Activated T-cell treated with anti-CD3 and anti-CD28 coated beads, Interleukin-2, amount 50 U/mL, for 24 hours (primary cell): ENCODE data around the gene CABLES1.
A peak's percentile ranks its signal among the peaks of the same experiment; 100 is the strongest.
"Not testable (repeated sequence)": the region's sequence is repeated elsewhere in the genome, so short reads cannot be mapped to it uniquely, and the experiment has no call there.

ENCODE experiments used
- DNase-seq: peaks from one replicate; pipeline ENCODE4 v3.0.0-alpha.2; 2020
- H3K27ac Mint-ChIP-seq: 2 replicates; pipeline ENCODE4 v1.8.0; 2020; ENCODE audit warnings: mild to moderate bottlenecking, mixed read lengths
- H3K27me3 Mint-ChIP-seq: 2 replicates; pipeline ENCODE4 v1.8.0; 2020; ENCODE audit warnings: mixed read lengths
- H3K36me3 Mint-ChIP-seq: 2 replicates; pipeline ENCODE4 v1.8.0; 2020; ENCODE audit warnings: low read depth, mixed read lengths
- H3K4me1 Mint-ChIP-seq: 2 replicates; pipeline ENCODE4 v1.8.0; 2020; ENCODE audit warnings: low read depth, mixed read lengths
- H3K4me3 Mint-ChIP-seq: 2 replicates; pipeline ENCODE4 v1.8.0; 2020; ENCODE audit warnings: mild to moderate bottlenecking, moderate library complexity, mixed read lengths
- H3K9me3 Mint-ChIP-seq: 2 replicates; pipeline ENCODE4 v1.8.0; 2020; ENCODE audit warnings: mixed read lengths

Gene CABLES1

DNA sequence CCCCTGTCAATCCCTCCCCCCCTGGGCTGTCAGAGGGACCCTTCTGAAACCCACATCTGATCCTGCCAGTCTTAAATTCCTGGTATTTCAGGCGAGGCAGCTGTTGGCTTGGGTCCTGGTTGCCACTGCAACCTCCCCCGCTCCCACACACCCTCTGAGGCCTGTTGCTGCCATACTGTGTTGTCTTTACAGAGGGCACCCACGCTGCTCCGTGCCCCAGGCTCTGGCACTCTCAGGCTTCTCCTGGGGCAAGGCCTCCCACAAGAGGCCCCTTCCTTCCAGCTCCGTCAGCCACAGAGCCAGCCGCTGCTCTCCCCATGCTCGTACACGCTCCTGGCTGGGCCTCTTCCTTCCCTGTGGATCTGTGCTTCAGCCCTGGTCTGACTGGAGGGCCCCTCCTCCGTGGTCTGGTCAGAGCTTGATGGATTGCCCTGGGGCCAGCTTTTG, 8.6 kb downstream of the CABLES1 start:
- Mint-ChIP-seq H3K9me3 (no peaks in the 10 kb centered on the region), H3K27ac (no peak overlapping the region)

GRCh38 chr18:23144640-23145039, 9.4 kb downstream of the CABLES1 start:
- peaks cover 7% of the 10 kb centered on the region for H3K4me1 Mint-ChIP-seq
- no peak overlapping the region for H3K27ac Mint-ChIP-seq

More for the DNA sequence above, 8.6 kb downstream of the CABLES1 start:
- no peak for DNase-seq
- Mint-ChIP-seq H3K4me3 (no peak overlapping the region), H3K27me3 (peaks cover 6% of the 10 kb centered on the region), H3K4me1 (peaks cover 7% of the 10 kb centered on the region), H3K36me3 (no peaks in the 10 kb centered on the region)

GRCh38 chr18:23145621-23146020, 10.3 kb downstream of the CABLES1 start:
- H3K9me3 Mint-ChIP-seq, result no peaks in the 10 kb centered on the region
- DNase-seq, result no peak
- peaks cover 7% of the 10 kb centered on the region for H3K4me1 Mint-ChIP-seq
- no peak overlapping the region for H3K4me3 Mint-ChIP-seq
- H3K36me3 Mint-ChIP-seq, result no peaks in the 10 kb centered on the region
- no peak overlapping the region for H3K27ac Mint-ChIP-seq
- H3K27me3 Mint-ChIP-seq, result no peaks in the 10 kb centered on the region

More at GRCh38 chr18:23144640-23145039, 9.4 kb downstream of the CABLES1 start:
- H3K9me3 Mint-ChIP-seq, result no peaks in the 10 kb centered on the region
- no peaks in the 10 kb centered on the region for H3K36me3 Mint-ChIP-seq
- no peak overlapping the region for H3K4me3 Mint-ChIP-seq
- peaks cover 3% of the 10 kb centered on the region for H3K27me3 Mint-ChIP-seq
- DNase-seq, result no peak

DNA sequence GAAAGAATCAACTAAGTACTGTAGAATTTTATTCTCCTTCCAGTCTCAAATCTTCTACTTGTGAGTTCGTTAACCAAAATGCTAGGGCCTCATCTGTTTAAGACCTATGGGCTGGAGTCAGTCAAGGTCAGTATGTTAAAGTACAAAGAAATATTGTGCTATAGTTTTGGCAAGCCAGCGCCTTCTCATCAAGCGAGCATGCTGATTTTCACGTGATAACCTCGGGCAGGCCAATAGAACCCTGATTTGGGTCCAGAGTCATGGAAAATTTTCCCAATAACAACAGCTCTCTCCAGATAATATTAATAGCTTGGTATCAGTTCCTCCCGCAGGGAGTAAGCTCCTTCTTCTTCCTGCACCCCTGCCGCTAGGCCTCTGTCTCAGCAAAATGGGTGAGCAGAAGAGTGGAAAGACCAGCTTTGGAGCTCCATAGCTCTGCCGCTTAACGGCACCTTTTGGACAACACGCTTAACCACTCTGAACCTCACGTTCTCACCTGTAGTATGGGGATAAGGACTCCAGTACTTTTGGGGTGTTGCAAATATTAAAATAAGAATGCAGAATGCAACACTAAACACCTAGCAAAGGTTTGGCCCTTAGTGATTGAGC, 11.7 kb downstream of the CABLES1 start:
- Mint-ChIP-seq H3K9me3 (no peaks in the 10 kb centered on the region), H3K27ac (no peak overlapping the region), H3K4me1 (peaks cover 7% of the 10 kb centered on the region), H3K36me3 (no peaks in the 10 kb centered on the region), H3K4me3 (no peak overlapping the region), H3K27me3 (no peaks in the 10 kb centered on the region)
- DNase-seq, result no peak

DNA sequence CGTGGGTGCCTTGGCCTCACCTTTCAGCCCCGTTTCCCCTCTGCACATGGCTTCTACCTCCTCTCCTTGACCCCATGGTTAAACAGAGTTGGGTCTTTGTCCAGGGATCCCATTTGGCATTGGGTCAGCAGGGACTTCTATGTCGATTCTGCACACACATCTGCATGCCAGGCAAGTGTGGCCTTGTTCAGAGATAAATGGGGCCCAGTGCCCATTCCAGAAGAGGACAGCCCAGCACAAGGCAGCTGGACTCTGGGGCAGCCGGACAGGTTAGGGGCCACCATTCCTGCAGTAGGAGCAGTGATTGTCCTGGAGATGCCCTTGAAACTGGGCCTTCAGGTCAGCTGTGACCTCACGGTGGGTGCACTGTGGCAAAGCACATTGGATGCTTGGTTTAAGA, 13.1 kb downstream of the CABLES1 start:
- Mint-ChIP-seq H3K4me3 (no peak overlapping the region), H3K4me1 (peaks cover 3% of the 10 kb centered on the region), H3K9me3 (no peaks in the 10 kb centered on the region), H3K27ac (no peak overlapping the region), H3K36me3 (no peaks in the 10 kb centered on the region), H3K27me3 (no peaks in the 10 kb centered on the region)
- no peak for DNase-seq

DNA sequence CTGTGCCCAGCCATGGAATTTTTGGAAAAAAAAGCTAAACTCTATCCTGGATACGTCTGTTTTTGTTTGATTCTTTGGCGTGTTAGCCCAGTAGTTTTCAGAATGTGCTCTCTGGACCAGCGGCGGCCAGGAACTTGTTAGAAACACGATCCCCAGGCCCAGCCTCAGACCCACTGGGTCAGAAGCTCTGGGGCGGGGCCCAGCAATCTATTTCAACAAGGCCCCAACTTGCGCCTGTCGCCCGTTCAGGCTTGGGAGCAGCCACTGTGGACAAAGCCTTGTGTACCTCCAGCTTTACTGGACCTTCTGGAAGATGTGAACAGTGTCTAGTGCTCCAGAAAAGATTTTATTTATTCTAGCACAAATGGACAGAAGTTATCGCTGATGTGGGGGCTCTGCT, 14.3 kb downstream of the CABLES1 start:
- Mint-ChIP-seq H3K27ac (no peak overlapping the region), H3K27me3 (no peaks in the 10 kb centered on the region), H3K4me1 (no peaks in the 10 kb centered on the region), H3K9me3 (no peaks in the 10 kb centered on the region), H3K36me3 (no peaks in the 10 kb centered on the region), H3K4me3 (no peak overlapping the region)
- no peak for DNase-seq

DNA sequence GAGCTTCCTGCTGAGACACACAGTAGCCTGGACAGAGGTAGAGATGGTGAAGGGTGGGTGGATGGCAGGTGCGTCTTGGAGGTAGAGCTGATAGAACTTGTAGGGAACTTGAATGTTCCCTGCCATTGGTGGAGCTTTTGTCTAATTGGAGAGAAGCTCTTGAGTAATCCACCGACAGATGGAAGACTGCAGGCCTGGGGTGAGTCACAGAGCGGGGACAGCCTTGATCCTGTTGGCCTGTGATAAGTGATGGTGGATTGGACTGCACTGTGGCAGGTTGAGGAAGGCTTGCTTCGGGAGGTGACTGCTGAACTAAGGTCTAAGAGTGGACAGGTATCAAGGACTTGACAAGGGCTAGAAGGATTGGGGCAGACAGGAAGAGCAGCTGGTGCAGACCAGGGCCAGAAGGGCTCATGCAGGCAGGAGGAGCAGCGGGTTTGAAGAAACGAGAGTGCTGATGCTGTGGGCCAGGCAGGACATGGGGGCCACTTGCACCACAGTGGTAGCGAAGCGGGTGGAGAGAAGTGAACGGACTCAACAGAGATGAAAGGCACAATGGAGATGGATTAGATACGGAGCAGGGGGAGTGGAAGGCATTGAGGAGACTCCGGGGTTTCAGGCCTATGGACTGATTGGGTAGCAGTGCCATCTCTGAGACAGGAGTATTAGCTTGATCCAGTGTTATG, 16.3 kb downstream of the CABLES1 start:
- H3K9me3 Mint-ChIP-seq, result no peaks in the 10 kb centered on the region
- H3K27me3 Mint-ChIP-seq, result no peaks in the 10 kb centered on the region
- no peak overlapping the region for H3K27ac Mint-ChIP-seq
- H3K4me3 Mint-ChIP-seq, result no peak overlapping the region
- no peaks in the 10 kb centered on the region for H3K36me3 Mint-ChIP-seq
- no peak for DNase-seq
- no peaks in the 10 kb centered on the region for H3K4me1 Mint-ChIP-seq

GRCh38 chr18:23154030-23154429, 18.7 kb downstream of the CABLES1 start:
- H3K27me3 Mint-ChIP-seq, result no peaks in the 10 kb centered on the region
- no peak overlapping the region for H3K27ac Mint-ChIP-seq
- H3K9me3 Mint-ChIP-seq, result no peaks in the 10 kb centered on the region
- DNase-seq, result no peak
- no peaks in the 10 kb centered on the region for H3K4me1 Mint-ChIP-seq
- H3K36me3 Mint-ChIP-seq, result no peaks in the 10 kb centered on the region
- no peak overlapping the region for H3K4me3 Mint-ChIP-seq

- Mint-ChIP-seq H3K4me1 (no peaks in the 10 kb centered on the region), H3K27me3 (no peaks in the 10 kb centered on the region), H3K4me3 (no peak overlapping the region), H3K27ac (no peak overlapping the region), H3K9me3 (no peaks in the 10 kb centered on the region), H3K36me3 (no peaks in the 10 kb centered on the region)
- no peak for DNase-seq
Measured at GRCh38 chr18:23154823-23155500, 19.7 kb downstream of the CABLES1 start.

DNA sequence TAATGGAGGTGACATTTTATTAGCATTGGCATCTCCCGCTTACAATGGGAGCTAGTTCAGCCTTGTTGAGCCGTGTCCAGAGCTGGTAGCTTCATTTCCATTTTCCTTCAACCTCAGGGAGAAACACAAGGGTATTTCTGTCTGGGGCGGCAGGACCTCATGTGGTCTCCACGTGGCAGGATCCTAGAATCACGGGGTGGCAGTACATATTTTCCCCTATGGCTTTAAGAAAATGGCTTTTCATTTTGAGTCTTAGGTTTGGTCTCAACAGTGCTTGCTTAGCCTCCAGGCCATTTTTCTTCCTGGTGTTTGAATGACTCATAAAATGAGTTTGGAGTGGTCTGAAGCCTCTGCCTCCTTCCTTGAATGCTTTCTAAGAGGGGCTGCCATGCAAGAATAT, 20.3 kb downstream of the CABLES1 start:
- no peaks in the 10 kb centered on the region for H3K36me3 Mint-ChIP-seq
- no peak overlapping the region for H3K27ac Mint-ChIP-seq
- H3K27me3 Mint-ChIP-seq, result no peaks in the 10 kb centered on the region
- no peaks in the 10 kb centered on the region for H3K4me1 Mint-ChIP-seq
- no peak for DNase-seq
- H3K9me3 Mint-ChIP-seq, result no peaks in the 10 kb centered on the region
- H3K4me3 Mint-ChIP-seq, result no peak overlapping the region

DNA sequence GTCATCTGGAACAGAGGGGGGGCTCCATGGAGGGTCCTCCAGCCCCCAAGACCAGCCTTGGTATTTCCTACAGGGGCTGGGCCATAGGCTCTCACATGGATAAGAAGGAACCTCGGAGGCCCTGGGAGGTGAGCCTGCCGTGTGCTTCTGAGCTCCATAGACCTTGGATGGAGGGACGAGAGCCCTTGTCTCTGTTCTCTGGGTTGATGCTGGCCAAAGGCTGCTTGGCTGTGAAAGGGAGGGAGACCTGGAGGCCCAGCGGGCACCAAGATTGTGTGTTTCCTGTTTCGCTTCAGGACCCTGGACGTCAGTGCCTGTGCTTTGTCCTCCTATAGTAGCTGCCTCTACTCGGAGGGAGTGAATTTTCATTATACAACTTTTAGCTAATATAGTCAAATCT, 20.8 kb downstream of the CABLES1 start:
- H3K4me3 Mint-ChIP-seq, result no peak overlapping the region
- no peak for DNase-seq
- no peaks in the 10 kb centered on the region for H3K27me3 Mint-ChIP-seq
- H3K9me3 Mint-ChIP-seq, result no peaks in the 10 kb centered on the region
- no peaks in the 10 kb centered on the region for H3K36me3 Mint-ChIP-seq
- no peak overlapping the region for H3K27ac Mint-ChIP-seq
- H3K4me1 Mint-ChIP-seq, result no peaks in the 10 kb centered on the region

GRCh38 chr18:23158058-23158457, 22.8 kb downstream of the CABLES1 start:
- Mint-ChIP-seq H3K27ac (no peak overlapping the region), H3K27me3 (peaks cover 2% of the 10 kb centered on the region), H3K4me1 (no peaks in the 10 kb centered on the region)

DNA sequence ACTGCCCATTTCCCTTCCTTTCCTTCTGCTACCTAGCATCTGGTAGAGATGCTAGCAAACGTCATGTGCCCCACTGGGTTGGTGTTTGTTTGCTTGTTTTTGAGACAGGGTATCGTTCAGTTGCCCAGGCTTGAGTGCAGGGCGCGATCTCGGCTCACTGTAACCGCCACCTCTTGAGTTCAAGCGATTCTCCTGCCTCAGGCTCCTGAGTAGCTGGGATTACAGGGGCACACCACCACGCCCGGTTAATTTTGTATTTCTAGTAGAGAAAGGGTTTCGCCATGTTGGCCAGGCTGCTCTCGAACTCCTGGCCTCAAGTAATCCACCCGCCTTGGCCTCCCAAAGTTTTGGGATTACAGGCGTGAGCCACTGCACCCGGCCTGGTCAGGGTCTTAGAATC, 23.6 kb downstream of the CABLES1 start:
- not testable (repeated sequence) for H3K4me3 Mint-ChIP-seq, DNase-seq, H3K27me3 Mint-ChIP-seq, H3K36me3 Mint-ChIP-seq, H3K27ac Mint-ChIP-seq, H3K9me3 Mint-ChIP-seq, H3K4me1 Mint-ChIP-seq

More at GRCh38 chr18:23158058-23158457, 22.8 kb downstream of the CABLES1 start:
- H3K9me3 Mint-ChIP-seq, result no peaks in the 10 kb centered on the region
- DNase-seq, result no peak
- H3K36me3 Mint-ChIP-seq, result no peaks in the 10 kb centered on the region
- H3K4me3 Mint-ChIP-seq, result no peak overlapping the region

- Mint-ChIP-seq H3K27me3 (peaks cover 2% of the 10 kb centered on the region), H3K4me1 (no peaks in the 10 kb centered on the region), H3K36me3 (no peaks in the 10 kb centered on the region), H3K9me3 (no peaks in the 10 kb centered on the region), H3K27ac (no peak overlapping the region), H3K4me3 (no peak overlapping the region)
- DNase-seq, result no peak
Measured at GRCh38 chr18:23159344-23159743, 24.1 kb downstream of the CABLES1 start.

DNA sequence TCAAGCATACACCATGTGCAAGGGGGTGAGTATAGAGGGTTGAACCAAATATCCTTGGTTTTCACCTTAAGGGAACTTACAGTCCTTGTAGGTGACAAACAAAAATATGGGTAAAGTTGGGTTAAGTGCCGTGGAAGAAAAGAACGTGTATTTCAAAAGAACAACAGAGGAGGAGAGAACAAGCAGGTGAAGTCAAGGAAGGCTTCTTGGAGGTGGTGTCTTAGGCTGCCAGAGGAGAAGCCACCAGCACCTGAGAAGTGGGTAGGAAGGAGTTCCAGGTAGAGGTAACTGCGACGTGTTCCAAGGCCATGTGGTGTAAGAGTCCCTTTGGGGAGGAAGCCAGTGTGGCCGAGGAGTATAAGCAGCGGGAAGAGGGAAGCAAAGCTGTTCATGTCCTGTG, 27.2 kb downstream of the CABLES1 start:
- H3K27me3 Mint-ChIP-seq, result peaks cover 2% of the 10 kb centered on the region

More for the DNA sequence above, 27.2 kb downstream of the CABLES1 start:
- Mint-ChIP-seq H3K27ac (peak overlapping the region; percentile 14), H3K9me3 (no peaks in the 10 kb centered on the region), H3K4me1 (no peaks in the 10 kb centered on the region), H3K4me3 (no peak overlapping the region), H3K36me3 (no peaks in the 10 kb centered on the region)
- DNase-seq, result no peak
